PC-3 (cell line): ENCODE measurements around the gene MACROD2.

ENCODE experiments used
- CTCF ChIP-seq: fragments of 300-600 bp; sonication (generic); conservative IDR thresholded peaks from 2 replicates; pipeline ENCODE4 v1.5.1; 2017; ENCODE audit warnings: antibody characterized with exemption, low read depth, mild to moderate bottlenecking, low read length
- EZH2phosphoT487 ChIP-seq: fragments of 300-600 bp; sonication (generic); IDR thresholded peaks from 2 replicates; pipeline ENCODE4 v1.6.1; 2018; ENCODE audit warnings: mild to moderate bottlenecking, antibody characterized with exemption, low read length, borderline replicate concordance

GRCh38 chr20:15496501-15497039 lies 1501.3 kb downstream of the MACROD2 start:
- no peak for TF ChIP-seq CTCF
- TF ChIP-seq EZH2phosphoT487 = no peak
